Mucosa of descending colon (tissue), 3 donors: ENCODE data around the gene EMB. TPM values are rescaled to one million over a fixed set of nuclear protein-coding genes. Genes with fewer than 3 reads are reported as not detected.
"Not testable (repeated sequence)": the region's sequence is repeated elsewhere in the genome, so short reads cannot be mapped to it uniquely, and the experiment has no call there.

Experiments used
- ATAC-seq: fragments of 200-7000 bp; cut with Tn5 transposase; one replicate; pipeline ENCODE4 v1.9.1; 2020; ENCODE audit warnings: mild to moderate bottlenecking, moderate library complexity
- DNase-seq, 3 donors: peaks; one replicate each; pipeline ENCODE4 v3.0.0-alpha.2; 2020
- H3K36me3 ChIP-seq: fragments of 200-600 bp; one replicate; pipeline ENCODE4 v1.8.0; 2021; ENCODE audit warnings: low read depth, mild to moderate bottlenecking
- H3K4me1 ChIP-seq: fragments of 200-600 bp; one replicate; pipeline ENCODE4 v1.8.0; 2021; ENCODE audit warnings: low read depth, mild to moderate bottlenecking
- H3K4me3 ChIP-seq: fragments of 200-600 bp; one replicate; pipeline ENCODE4 v1.8.0; 2021; ENCODE audit warnings: mild to moderate bottlenecking
- H3K9me3 ChIP-seq: fragments of 200-600 bp; one replicate; pipeline ENCODE4 v1.8.0; 2021; ENCODE audit warnings: mild to moderate bottlenecking
- CTCF ChIP-seq: fragments of 200-600 bp; IDR thresholded peaks from one replicate; pipeline ENCODE4 v1.8.0; 2022; ENCODE audit warnings: antibody characterized with exemption, mild to moderate bottlenecking
- intact Hi-C, 2 donors: fragments of 100-400 bp; cut with DNase I in 1 of 2; cut with micrococcal nuclease in 1 of 2; formaldehyde crosslinking; loops; one replicate each; pipeline versions ENCODE4 v1.11.0 to v1.11.1; 2022; cut with DNase I, micrococcal nuclease
- long read RNA-seq, 2 donors: library from polyadenylated mRNA; unstranded; transcript quantifications; one replicate each; pipeline ENCODE4 v2.0.0, GENCODE V29; 2019 to 2021
- total RNA-seq, 3 donors: library from RNA; stranded (reverse); fragmentation: NEBNext Ultra II Directional in 2 of 3; extraction: Animal tissue kit (Norgen Biotek cat#: 25700) in 2 of 3; gene quantifications; one replicate each; pipeline versions ENCODE4 v1.2.1 to v1.2.4, GENCODE V29; 2021 to 2023
- donor health status: DM: no; HTN: no; CAD: no; lungs with moderate emphysema.
- donor health status: DM: no; HTN: no; CAD: no.
- donor health status: DM: no; HTN: yes; CAD: no.

EMB gene
- 10 to 100 TPM in 2 of 3 donors, 1 to 10 TPM in 1; 4.2 to 13.7 (median 11.1) TPM for total RNA-seq
- long read RNA-seq, donor 1, full-length matches to known transcripts: 2 of 4 reads
- long read RNA-seq, donor 1, partial matches to known transcripts: 1 of 4 reads
- long read RNA-seq, donor 1, other reads (novel, unspliced or antisense): 1 of 4 reads
- long read RNA-seq, donor 2, full-length matches to known transcripts: 1 of 6 reads
- long read RNA-seq, donor 2, partial matches to known transcripts: 4 of 6 reads
- long read RNA-seq, donor 2, other reads (novel, unspliced or antisense): 1 of 6 reads

- intact Hi-C loops: no loop called here
- TF ChIP-seq CTCF: no peak
- no peaks in the 10 kb centered on the region for H3K9me3 ChIP-seq
- H3K4me1 ChIP-seq: no peaks in the 10 kb centered on the region
- DNase-seq: peak; percentile 55 to 92 (median 78)
- H3K36me3 ChIP-seq: no peaks in the 10 kb centered on the region
- ATAC-seq: peak; percentile 93
- H3K4me3 ChIP-seq: peak within 1 kb of the TSS; percentile 19
Observed at GRCh38 chr5:50440651-50441492, at the start of gene EMB. TSS of gene EMB (minus strand) at chr5:50441288. CDS start at chr5:50441151, 137 bp downstream.

GRCh38 chr5:50489491-50489890, 48.4 kb upstream of the EMB start:
- DNase-seq: peak; percentile 3 to 71 (median 35)
- H3K9me3 ChIP-seq, intact Hi-C loops, H3K4me3 ChIP-seq, H3K4me1 ChIP-seq, H3K36me3 ChIP-seq, ATAC-seq: not testable (repeated sequence)

GRCh38 chr5:50478790-50479189, 37.7 kb upstream of the EMB start:
- DNase-seq, H3K4me3 ChIP-seq, intact Hi-C loops, ATAC-seq, H3K36me3 ChIP-seq, H3K9me3 ChIP-seq, H3K4me1 ChIP-seq: not testable (repeated sequence)

- no peak for ATAC-seq
- Histone ChIP-seq H3K4me3 (no peak overlapping the region), H3K4me1 (no peaks in the 10 kb centered on the region), H3K36me3 (no peaks in the 10 kb centered on the region), H3K9me3 (no peaks in the 10 kb centered on the region)
- TF ChIP-seq CTCF: no peak
- intact Hi-C loops: no loop called here
- no peak for DNase-seq
Observed at GRCh38 chr5:50476549-50476948, 35.5 kb upstream of the EMB start.

GRCh38 chr5:50465015-50465414, 23.9 kb upstream of the EMB start:
- DNase-seq, H3K4me3 ChIP-seq, ATAC-seq, H3K9me3 ChIP-seq, H3K4me1 ChIP-seq, intact Hi-C loops, H3K36me3 ChIP-seq: not testable (repeated sequence)

GRCh38 chr5:50463726-50464125, 22.6 kb upstream of the EMB start:
- Histone ChIP-seq H3K4me1 (no peaks in the 10 kb centered on the region), H3K4me3 (no peak overlapping the region), H3K9me3 (no peaks in the 10 kb centered on the region), H3K36me3 (no peaks in the 10 kb centered on the region)
- ATAC-seq (no peak), DNase-seq (no peak)
- intact Hi-C loops: no loop called here
- TF ChIP-seq CTCF: no peak

- H3K36me3 ChIP-seq: no peaks in the 10 kb centered on the region
- H3K4me1 ChIP-seq: no peaks in the 10 kb centered on the region
- no peak for TF ChIP-seq CTCF
- intact Hi-C loops: no loop called here
- ATAC-seq: no peak
- no peak overlapping the region for H3K4me3 ChIP-seq
- H3K9me3 ChIP-seq: no peaks in the 10 kb centered on the region
- DNase-seq: no peak
Observed at GRCh38 chr5:50463047-50463446, 22.0 kb upstream of the EMB start.

- H3K9me3 ChIP-seq, H3K4me1 ChIP-seq, H3K36me3 ChIP-seq, intact Hi-C loops, H3K4me3 ChIP-seq, DNase-seq, ATAC-seq: not testable (repeated sequence)
Observed at GRCh38 chr5:50462579-50462978, 21.5 kb upstream of the EMB start.

- H3K36me3 ChIP-seq, H3K9me3 ChIP-seq, ATAC-seq, intact Hi-C loops, H3K4me1 ChIP-seq, H3K4me3 ChIP-seq: not testable (repeated sequence)
- peak; percentile 27 to 76 (median 35) for DNase-seq
Observed at GRCh38 chr5:50458372-50458771, 17.3 kb upstream of the EMB start.

GRCh38 chr5:50449241-50449640, 8.2 kb upstream of the EMB start:
- H3K9me3 ChIP-seq, H3K4me3 ChIP-seq, H3K36me3 ChIP-seq, H3K4me1 ChIP-seq, ATAC-seq, DNase-seq, intact Hi-C loops: not testable (repeated sequence)
